ENCODE data around the gene ATIC. TPM values are rescaled to one million over a fixed set of nuclear protein-coding genes. Genes with fewer than 3 reads are reported as not detected.

Gene ATIC
- polyA plus RNA-seq, 3 donors, result 20.8 to 32.3 (median 21.6) TPM

- H3K9me3 ChIP-seq (replicated peaks in 1 of 2; ENCODE audit: control insufficient read depth in 1 of 2, insufficient read depth in 1 of 2, low read length in 2 of 2), result no peaks in the 10 kb centered on the region
- 70% methylated on average over 2 of the region's 4 CpGs for WGBS (ENCODE audit: insufficient coverage)
- no peak overlapping the region for H2AFZ ChIP-seq (ENCODE audit: insufficient read depth, low read depth, low read length, poor library complexity, severe bottlenecking)
- no peak for TF ChIP-seq CTCF (IDR thresholded peaks at IDR 0.05)
- Mint-ChIP-seq H3K27ac (no peak overlapping the region), H3K4me3 (no peak overlapping the region), H3K9me3 (no peaks in the 10 kb centered on the region), H3K36me3 (peaks cover 26 to 37% of the 10 kb centered on the region in 2 donors), H3K27me3 (ENCODE audit: low read depth in 3 of 3) (no peaks in the 10 kb centered on the region), H3K4me1 (peaks cover 8% of the 10 kb centered on the region)
- H3K4me2 ChIP-seq (replicated peaks; ENCODE audit: extremely low read depth, low read length, poor library complexity, severe bottlenecking), result no peak overlapping the region
- no peak overlapping the region for H3K4me3 ChIP-seq (replicated peaks in 1 of 3; ENCODE audit: low read depth in 2 of 3, low read length in 3 of 3)
- no peak overlapping the region for H3K9ac ChIP-seq (ENCODE audit: insufficient read depth, low read length, poor library complexity, severe bottlenecking)
- H3K4me1 ChIP-seq (ENCODE audit: control insufficient read depth in 1 of 2, insufficient read depth in 2 of 2, low read length in 2 of 2), result peaks cover 0 to 6% of the 10 kb centered on the region in 2 donors
- H3K27ac ChIP-seq (ENCODE audit: low read depth in 1 of 2, low read length in 2 of 2), result no peak overlapping the region
- H3K27me3 ChIP-seq (ENCODE audit: control insufficient read depth in 2 of 2, insufficient read depth in 2 of 2, low read length in 2 of 2), result no peaks in the 10 kb centered on the region
- no peaks in the 10 kb centered on the region for H3K79me2 ChIP-seq (ENCODE audit: insufficient read depth, low read length)
- no peak for DNase-seq
- intact Hi-C loops (cut with micrococcal nuclease), result no loop called here
- H4K20me1 ChIP-seq (ENCODE audit: insufficient read depth, low read length), result no peaks in the 10 kb centered on the region
- peaks cover 5 to 26% of the 10 kb centered on the region in 2 donors for H3K36me3 ChIP-seq (replicated peaks in 1 of 2; ENCODE audit: control insufficient read depth in 1 of 2, insufficient read depth in 2 of 2, low read length in 2 of 2)
These were observed 40.7 kb downstream of the ATIC start for GRCh38 chr2:215352602-215353001.

GRCh38 chr2:215354771-215355695 lies 43.2 kb downstream of the ATIC start:
- Histone ChIP-seq H2AFZ (ENCODE audit: insufficient read depth, low read depth, low read length, poor library complexity, severe bottlenecking) (no peak overlapping the region), H4K20me1 (ENCODE audit: insufficient read depth, low read length) (no peaks in the 10 kb centered on the region), H3K4me3 (replicated peaks in 1 of 3; ENCODE audit: low read depth in 2 of 3, low read length in 3 of 3) (no peak overlapping the region), H3K9ac (ENCODE audit: insufficient read depth, low read length, poor library complexity, severe bottlenecking) (no peak overlapping the region), H3K9me3 (replicated peaks in 1 of 2; ENCODE audit: control insufficient read depth in 1 of 2, insufficient read depth in 1 of 2, low read length in 2 of 2) (no peaks in the 10 kb centered on the region), H3K27ac (ENCODE audit: low read depth in 1 of 2, low read length in 2 of 2) (no peak overlapping the region), H3K79me2 (ENCODE audit: insufficient read depth, low read length) (no peaks in the 10 kb centered on the region), H3K36me3 (replicated peaks in 1 of 2; ENCODE audit: control insufficient read depth in 1 of 2, insufficient read depth in 2 of 2, low read length in 2 of 2) (peaks cover 0 to 11% of the 10 kb centered on the region in 2 donors), H3K4me1 (ENCODE audit: control insufficient read depth in 1 of 2, insufficient read depth in 2 of 2, low read length in 2 of 2) (no peaks in the 10 kb centered on the region), H3K27me3 (ENCODE audit: control insufficient read depth in 2 of 2, insufficient read depth in 2 of 2, low read length in 2 of 2) (no peaks in the 10 kb centered on the region), H3K4me2 (replicated peaks; ENCODE audit: extremely low read depth, low read length, poor library complexity, severe bottlenecking) (no peak overlapping the region)
- intact Hi-C loops (cut with micrococcal nuclease), result no loop called here
- TF ChIP-seq CTCF (IDR thresholded peaks at IDR 0.05), result no peak
- Mint-ChIP-seq H3K9me3 (no peaks in the 10 kb centered on the region), H3K36me3 (peaks cover 13 to 23% of the 10 kb centered on the region in 2 donors), H3K4me1 (no peaks in the 10 kb centered on the region), H3K4me3 (no peak overlapping the region), H3K27me3 (ENCODE audit: low read depth in 3 of 3) (no peaks in the 10 kb centered on the region), H3K27ac (peak overlapping the region in 1 of 7 donors; percentile 66)
- DNase-seq, result no peak
- 95% methylated on average over 4 of the region's 9 CpGs for WGBS (ENCODE audit: insufficient coverage)
